Trophoblast cell (in vitro differentiated cells and primary cell): ENCODE data around the gene EPHB1.

ENCODE experiments used
- DNase-seq, 2 donors: peaks; one replicate each; pipeline ENCODE4 v3.0.0-alpha.2; 2016
- H2AFZ ChIP-seq: 2 replicates; pipeline ENCODE4 v1.6.1; 2013; ENCODE audit warnings: low read length, moderate library complexity, mild to moderate bottlenecking; ENCODE audit not compliant: insufficient read depth, poor library complexity
- H2AK5ac ChIP-seq: 2 replicates; pipeline ENCODE4 v1.6.1; 2013; ENCODE audit warnings: mild to moderate bottlenecking, low read length
- H2BK120ac ChIP-seq: 2 replicates; pipeline ENCODE4 v1.6.1; 2013; ENCODE audit warnings: low read length, mild to moderate bottlenecking, moderate library complexity; ENCODE audit not compliant: insufficient read depth, poor library complexity
- H2BK12ac ChIP-seq: 2 replicates; pipeline ENCODE4 v1.6.1; 2013; ENCODE audit warnings: mild to moderate bottlenecking, low read length, moderate library complexity
- H2BK5ac ChIP-seq: 2 replicates; pipeline ENCODE4 v1.6.1; 2013; ENCODE audit warnings: low read length, low read depth, moderate library complexity, mild to moderate bottlenecking; ENCODE audit not compliant: poor library complexity
- H3K14ac ChIP-seq: 2 replicates; pipeline ENCODE4 v1.6.1; 2013; ENCODE audit warnings: mild to moderate bottlenecking, low read length
- H3K18ac ChIP-seq: 2 replicates; pipeline ENCODE4 v1.6.1; 2013; ENCODE audit warnings: mild to moderate bottlenecking, low read length
- H3K23ac ChIP-seq: 2 replicates; pipeline ENCODE4 v1.6.1; 2013; ENCODE audit warnings: low read length
- H3K27ac ChIP-seq: 2 replicates; pipeline ENCODE4 v1.5.1; 2013; ENCODE audit warnings: low read depth, mild to moderate bottlenecking, inconsistent platforms, low read length, moderate library complexity
- H3K27me3 ChIP-seq: 2 replicates; pipeline ENCODE4 v1.6.1; 2013; ENCODE audit warnings: inconsistent platforms, mild to moderate bottlenecking, low read length, moderate library complexity; ENCODE audit not compliant: insufficient read depth
- H3K36me3 ChIP-seq, 2 experiments: 1 replicate in 1 of 2; 2 replicates in 1 of 2; pipeline ENCODE4 v1.6.1; 2013; ENCODE audit warnings: low read length in 2 of 2, mild to moderate bottlenecking in 2 of 2, moderate library complexity in 1 of 2; ENCODE audit not compliant: insufficient read depth in 2 of 2, control insufficient read depth in 1 of 2
- H3K4ac ChIP-seq: 2 replicates; pipeline ENCODE4 v1.6.1; 2013; ENCODE audit warnings: low read depth, mild to moderate bottlenecking, low read length, moderate library complexity
- H3K4me1 ChIP-seq, 2 experiments: 1 replicate in 1 of 2; 2 replicates in 1 of 2; pipeline ENCODE4 v1.6.1; 2013; ENCODE audit warnings: low read length in 2 of 2, mild to moderate bottlenecking in 2 of 2, moderate library complexity in 1 of 2; ENCODE audit not compliant: insufficient read depth in 2 of 2, control insufficient read depth in 1 of 2
- H3K4me2 ChIP-seq: 2 replicates; pipeline ENCODE4 v1.6.1; 2013; ENCODE audit warnings: inconsistent platforms, mild to moderate bottlenecking, low read length, moderate library complexity
- H3K4me3 ChIP-seq: 2 replicates; pipeline ENCODE4 v1.5.1; 2013; ENCODE audit warnings: mild to moderate bottlenecking, low read depth, low read length, inconsistent platforms
- H3K79me1 ChIP-seq: one replicate; pipeline ENCODE4 v1.6.1; 2013; ENCODE audit warnings: low read length
- H3K79me2 ChIP-seq: 2 replicates; pipeline ENCODE4 v1.6.1; 2013; ENCODE audit warnings: low read length, mild to moderate bottlenecking; ENCODE audit not compliant: control insufficient read depth, insufficient read depth, poor library complexity
- H3K9ac ChIP-seq: 2 replicates; pipeline ENCODE4 v1.6.1; 2013; ENCODE audit warnings: mild to moderate bottlenecking, low read length
- H3K9me3 ChIP-seq: 2 replicates; pipeline ENCODE4 v1.6.1; 2013; ENCODE audit warnings: low read depth, mild to moderate bottlenecking, control low read depth, inconsistent platforms, low read length; ENCODE audit not compliant: insufficient read depth
- H4K12ac ChIP-seq: 2 replicates; pipeline ENCODE4 v1.6.1; 2013; ENCODE audit warnings: low read depth, mild to moderate bottlenecking, low read length, moderate library complexity
- H4K8ac ChIP-seq: 2 replicates; pipeline ENCODE4 v1.6.1; 2013; ENCODE audit warnings: low read depth, mild to moderate bottlenecking, low read length, moderate library complexity
- H4K91ac ChIP-seq: one replicate; pipeline ENCODE4 v1.6.1; 2013; ENCODE audit warnings: low read depth, mild to moderate bottlenecking, low read length, moderate library complexity
- WGBS: extraction: QIAGEN DNeasy Blood & Tissue Kit; methylation state at CpG from one replicate; pipeline ENCODE4 v1.1.7; 2013; ENCODE audit warnings: missing lambda C conversion rate; ENCODE audit not compliant: insufficient read length, insufficient coverage; ENCODE audit errors: extremely low coverage; 5-methylcytosine and 5-hydroxymethylcytosine counted together

Gene EPHB1

GRCh38 chr3:134932035-134932434 is 137.0 kb downstream of the EPHB1 start:
- H4K8ac ChIP-seq = no peak overlapping the region
- no peak overlapping the region for H3K9ac ChIP-seq
- H3K27ac ChIP-seq = no peak overlapping the region
- no peaks in the 10 kb centered on the region for H3K4me1 ChIP-seq
- no peaks in the 10 kb centered on the region for H3K79me2 ChIP-seq
- H3K27me3 ChIP-seq = no peaks in the 10 kb centered on the region
- no peak overlapping the region for H3K14ac ChIP-seq
- H3K9me3 ChIP-seq = peaks cover 1% of the 10 kb centered on the region
- H3K23ac ChIP-seq = no peak overlapping the region
- no peak overlapping the region for H2AK5ac ChIP-seq
- H3K18ac ChIP-seq = no peak overlapping the region
- no peaks in the 10 kb centered on the region for H3K36me3 ChIP-seq
- H4K91ac ChIP-seq = no peak overlapping the region
- WGBS = no CpG with 5 or more reads among the region's 6 CpGs
- no peak overlapping the region for H3K4me3 ChIP-seq
- no peak for DNase-seq
- no peak overlapping the region for H3K4me2 ChIP-seq
- H3K79me1 ChIP-seq = no peaks in the 10 kb centered on the region
- no peak overlapping the region for H4K12ac ChIP-seq
- no peak overlapping the region for H2BK12ac ChIP-seq
- no peak overlapping the region for H3K4ac ChIP-seq
- H2BK120ac ChIP-seq = no peak overlapping the region
- no peak overlapping the region for H2AFZ ChIP-seq
- H2BK5ac ChIP-seq = no peak overlapping the region

DNA sequence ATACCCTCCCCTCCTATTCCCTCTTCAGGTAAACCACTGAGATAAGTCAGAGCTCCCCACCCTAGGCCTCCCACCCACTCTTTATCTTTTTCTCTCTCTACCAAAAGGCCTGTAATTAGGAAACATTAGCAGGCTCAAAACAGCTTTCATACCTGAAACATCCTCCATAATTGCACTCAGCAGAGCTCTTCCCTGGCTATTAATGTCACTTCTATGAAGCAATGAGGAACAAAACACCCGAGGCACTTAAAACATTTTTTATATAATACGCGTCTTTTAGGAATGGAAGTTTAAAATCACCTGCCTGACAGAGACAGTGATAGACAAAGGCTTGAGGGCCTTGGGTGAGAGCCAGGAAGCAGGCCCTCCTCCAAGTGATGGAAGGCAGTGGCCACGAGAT is 138.9 kb downstream of the EPHB1 start:
- H3K18ac ChIP-seq = no peak overlapping the region
- no peak overlapping the region for H3K4ac ChIP-seq
- H3K36me3 ChIP-seq = no peaks in the 10 kb centered on the region
- H3K4me1 ChIP-seq = no peaks in the 10 kb centered on the region
- no peak overlapping the region for H2BK12ac ChIP-seq
- H3K79me2 ChIP-seq = no peaks in the 10 kb centered on the region
- H2BK5ac ChIP-seq = no peak overlapping the region
- H3K4me3 ChIP-seq = no peak overlapping the region
- no peaks in the 10 kb centered on the region for H3K79me1 ChIP-seq
- no peak overlapping the region for H4K8ac ChIP-seq
- no CpG with 5 or more reads among the region's 4 CpGs for WGBS
- no peak overlapping the region for H2AFZ ChIP-seq
- no peak overlapping the region for H3K9ac ChIP-seq
- H2AK5ac ChIP-seq = no peak overlapping the region
- no peak overlapping the region for H3K4me2 ChIP-seq
- no peak overlapping the region for H4K12ac ChIP-seq
- no peak overlapping the region for H3K27ac ChIP-seq
- DNase-seq = peak in 1 of 2 donors; percentile 69
- H3K14ac ChIP-seq = no peak overlapping the region
- H4K91ac ChIP-seq = no peak overlapping the region
- no peak overlapping the region for H2BK120ac ChIP-seq
- no peaks in the 10 kb centered on the region for H3K27me3 ChIP-seq
- H3K23ac ChIP-seq = no peak overlapping the region
- peaks cover 1% of the 10 kb centered on the region for H3K9me3 ChIP-seq

DNA sequence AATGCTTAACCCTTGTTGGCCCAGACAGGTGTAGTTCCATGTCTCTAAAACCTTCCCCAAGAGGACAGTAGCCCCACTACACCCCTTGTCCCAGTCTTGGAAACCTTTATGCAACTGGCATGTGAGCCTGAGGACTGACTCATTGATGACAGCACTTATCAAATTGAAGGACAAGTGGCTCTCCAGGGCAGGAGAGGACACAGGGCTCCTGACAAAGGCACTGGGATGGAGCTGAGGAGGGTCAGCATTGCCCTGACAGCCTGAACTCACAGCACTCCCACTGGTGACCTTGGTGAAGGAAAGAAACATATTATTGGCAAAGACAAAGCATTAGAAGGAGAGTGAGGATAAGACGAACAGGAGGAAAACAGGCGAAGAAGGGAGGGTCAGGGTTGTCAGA is 139.9 kb downstream of the EPHB1 start:
- no peak overlapping the region for H2AK5ac ChIP-seq
- WGBS = no CpG with 5 or more reads among the region's 2 CpGs
- H3K36me3 ChIP-seq = no peaks in the 10 kb centered on the region
- no peaks in the 10 kb centered on the region for H3K4me1 ChIP-seq
- H3K4me3 ChIP-seq = no peak overlapping the region
- no peak overlapping the region for H3K27ac ChIP-seq
- H4K91ac ChIP-seq = no peak overlapping the region
- no peak overlapping the region for H2BK120ac ChIP-seq
- no peak overlapping the region for H3K4ac ChIP-seq
- H4K8ac ChIP-seq = no peak overlapping the region
- no peak for DNase-seq
- no peak overlapping the region for H2AFZ ChIP-seq
- no peak overlapping the region for H3K9ac ChIP-seq
- H3K4me2 ChIP-seq = no peak overlapping the region
- H3K27me3 ChIP-seq = no peaks in the 10 kb centered on the region
- H3K18ac ChIP-seq = no peak overlapping the region
- no peaks in the 10 kb centered on the region for H3K79me2 ChIP-seq
- H2BK5ac ChIP-seq = no peak overlapping the region
- peaks cover 1% of the 10 kb centered on the region for H3K9me3 ChIP-seq
- H3K14ac ChIP-seq = no peak overlapping the region
- H3K23ac ChIP-seq = no peak overlapping the region
- no peaks in the 10 kb centered on the region for H3K79me1 ChIP-seq
- no peak overlapping the region for H4K12ac ChIP-seq
- H2BK12ac ChIP-seq = no peak overlapping the region

GRCh38 chr3:134937256-134938028 is 142.4 kb downstream of the EPHB1 start:
- no peak overlapping the region for H2BK5ac ChIP-seq
- no peak overlapping the region for H4K91ac ChIP-seq
- H2BK12ac ChIP-seq = no peak overlapping the region
- H3K79me1 ChIP-seq = no peaks in the 10 kb centered on the region
- H3K9ac ChIP-seq = no peak overlapping the region
- DNase-seq = no peak
- H4K8ac ChIP-seq = no peak overlapping the region
- no CpG with 5 or more reads among the region's 8 CpGs for WGBS
- no peaks in the 10 kb centered on the region for H3K36me3 ChIP-seq
- no peaks in the 10 kb centered on the region for H3K27me3 ChIP-seq
- H3K79me2 ChIP-seq = no peaks in the 10 kb centered on the region
- no peak overlapping the region for H3K14ac ChIP-seq
- H3K9me3 ChIP-seq = peaks cover 1% of the 10 kb centered on the region
- H3K18ac ChIP-seq = no peak overlapping the region
- no peak overlapping the region for H2BK120ac ChIP-seq
- no peak overlapping the region for H2AFZ ChIP-seq
- no peak overlapping the region for H2AK5ac ChIP-seq
- no peak overlapping the region for H3K4ac ChIP-seq
- no peak overlapping the region for H4K12ac ChIP-seq
- no peak overlapping the region for H3K4me3 ChIP-seq
- no peak overlapping the region for H3K27ac ChIP-seq
- H3K4me1 ChIP-seq = no peaks in the 10 kb centered on the region
- no peak overlapping the region for H3K23ac ChIP-seq
- no peak overlapping the region for H3K4me2 ChIP-seq
